Mesendoderm (in vitro differentiated cells): ENCODE measurements around the gene GAMT.

Source experiments
- DNase-seq: peaks from one replicate; pipeline ENCODE4 v3.0.0; 2013
- H2AK5ac ChIP-seq: 2 replicates; pipeline ENCODE4 v1.6.1; 2013; ENCODE audit warnings: low read length, inconsistent platforms
- H2BK120ac ChIP-seq: 2 replicates; pipeline ENCODE4 v1.6.1; 2013; ENCODE audit warnings: low read depth, mild to moderate bottlenecking, low read length, moderate library complexity, mixed read lengths
- H2BK15ac ChIP-seq: replicated peaks from 2 replicates; pipeline ENCODE4 v1.6.1; 2013; ENCODE audit warnings: low read depth, mild to moderate bottlenecking, moderate library complexity
- H2BK5ac ChIP-seq: 2 replicates; pipeline ENCODE4 v1.6.1; 2013; ENCODE audit warnings: low read length, inconsistent platforms
- H3K18ac ChIP-seq: 2 replicates; pipeline ENCODE4 v1.6.1; 2013; ENCODE audit warnings: mild to moderate bottlenecking, low read length, mixed read lengths
- H3K23ac ChIP-seq: one replicate; pipeline ENCODE4 v1.6.1; 2013; ENCODE audit warnings: low read length
- H3K27ac ChIP-seq: 2 replicates; pipeline ENCODE4 v1.5.1; 2013; ENCODE audit warnings: low read depth, mild to moderate bottlenecking, inconsistent platforms, low read length, moderate library complexity
- H3K27me3 ChIP-seq: 2 replicates; pipeline ENCODE4 v1.6.1; 2013; ENCODE audit warnings: low read length, control low read depth, mild to moderate bottlenecking, inconsistent platforms; ENCODE audit not compliant: insufficient read depth, poor library complexity
- H3K36me3 ChIP-seq: 2 replicates; pipeline ENCODE4 v1.6.1; 2013; ENCODE audit warnings: low read length, inconsistent platforms; ENCODE audit not compliant: control insufficient read depth, insufficient read depth
- H3K4ac ChIP-seq: one replicate; pipeline ENCODE4 v1.6.1; 2013; ENCODE audit warnings: low read depth, mild to moderate bottlenecking, low read length, moderate library complexity
- H3K4me1 ChIP-seq: 2 replicates; pipeline ENCODE4 v1.6.1; 2013; ENCODE audit warnings: low read depth, low read length, inconsistent platforms; ENCODE audit not compliant: control insufficient read depth
- H3K4me2 ChIP-seq: 2 replicates; pipeline ENCODE4 v1.6.1; 2013; ENCODE audit warnings: low read length
- H3K4me3 ChIP-seq: 2 replicates; pipeline ENCODE4 v1.5.1; 2013; ENCODE audit warnings: mild to moderate bottlenecking, low read length
- H3K56ac ChIP-seq: one replicate; pipeline ENCODE4 v1.6.1; 2013; ENCODE audit warnings: low read length
- H3K79me1 ChIP-seq: 2 replicates; pipeline ENCODE4 v1.6.1; 2013; ENCODE audit warnings: low read length, inconsistent platforms
- H3K79me2 ChIP-seq: 2 replicates; pipeline ENCODE4 v1.6.1; 2013; ENCODE audit warnings: mild to moderate bottlenecking, low read length; ENCODE audit not compliant: control insufficient read depth, insufficient read depth
- H3K9ac ChIP-seq: 2 replicates; pipeline ENCODE4 v1.6.1; 2013; ENCODE audit warnings: low read length, inconsistent platforms
- H4K5ac ChIP-seq: one replicate; pipeline ENCODE4 v1.6.1; 2013; ENCODE audit warnings: low read length
- H4K8ac ChIP-seq: one replicate; pipeline ENCODE4 v1.6.1; 2013; ENCODE audit warnings: low read depth, mild to moderate bottlenecking, control low read depth, low read length, moderate library complexity
- WGBS: extraction: QIAGEN DNeasy Blood & Tissue Kit; methylation state at CpG from one replicate; pipeline ENCODE4 v1.1.7; 2013; ENCODE audit warnings: low lambda C conversion rate, missing lambda C conversion rate; ENCODE audit not compliant: insufficient coverage; ENCODE audit errors: extremely low coverage; 5-methylcytosine and 5-hydroxymethylcytosine counted together

The GAMT gene

GRCh38 chr19:1379126-1379905, 22.0 kb downstream of the GAMT start:
- H3K23ac ChIP-seq = peak overlapping the region; percentile 6
- H4K8ac ChIP-seq = no peak overlapping the region
- H3K27me3 ChIP-seq = no peaks in the 10 kb centered on the region
- no peak for DNase-seq
- H3K18ac ChIP-seq = no peak overlapping the region
- H3K4me1 ChIP-seq = no peaks in the 10 kb centered on the region
- no peak overlapping the region for H3K4me3 ChIP-seq
- no peak overlapping the region for H3K4me2 ChIP-seq
- no peak overlapping the region for H2BK15ac ChIP-seq
- H3K27ac ChIP-seq = no peak overlapping the region
- H3K36me3 ChIP-seq = peaks cover 4% of the 10 kb centered on the region
- no peak overlapping the region for H3K9ac ChIP-seq
- no peak overlapping the region for H2BK5ac ChIP-seq
- WGBS = no CpG with 5 or more reads among the region's 27 CpGs
- H3K79me1 ChIP-seq = peaks cover 2% of the 10 kb centered on the region
- no peaks in the 10 kb centered on the region for H3K79me2 ChIP-seq
- H2AK5ac ChIP-seq = no peak overlapping the region
- no peak overlapping the region for H4K5ac ChIP-seq
- H2BK120ac ChIP-seq = no peak overlapping the region
- no peak overlapping the region for H3K4ac ChIP-seq
- no peak overlapping the region for H3K56ac ChIP-seq

- Histone ChIP-seq H3K4ac (no peak overlapping the region), H2BK120ac (no peak overlapping the region), H2BK15ac (no peak overlapping the region), H3K4me2 (no peak overlapping the region), H3K9ac (no peak overlapping the region), H3K4me3 (no peak overlapping the region), H3K4me1 (no peaks in the 10 kb centered on the region), H2AK5ac (no peak overlapping the region), H3K56ac (no peak overlapping the region), H3K23ac (no peak overlapping the region), H3K79me2 (no peaks in the 10 kb centered on the region), H3K27ac (no peak overlapping the region), H3K79me1 (no peaks in the 10 kb centered on the region), H4K5ac (no peak overlapping the region), H3K36me3 (peaks cover 7% of the 10 kb centered on the region), H4K8ac (no peak overlapping the region), H3K27me3 (no peaks in the 10 kb centered on the region), H3K18ac (no peak overlapping the region), H2BK5ac (no peak overlapping the region)
- WGBS = no CpG with 5 or more reads among the region's 33 CpGs
- DNase-seq = no peak
These were observed 23.2 kb downstream of the GAMT start for GRCh38 chr19:1377965-1378785.

GRCh38 chr19:1377176-1377964, 24.0 kb downstream of the GAMT start:
- Histone ChIP-seq H3K27me3 (no peaks in the 10 kb centered on the region), H3K4me3 (no peak overlapping the region), H3K18ac (no peak overlapping the region), H3K4me1 (no peaks in the 10 kb centered on the region), H2BK15ac (no peak overlapping the region), H3K79me1 (no peaks in the 10 kb centered on the region), H4K5ac (no peak overlapping the region), H3K4me2 (no peak overlapping the region), H2AK5ac (no peak overlapping the region), H3K36me3 (peaks cover 9% of the 10 kb centered on the region), H3K4ac (no peak overlapping the region), H3K56ac (no peak overlapping the region), H3K27ac (no peak overlapping the region), H2BK120ac (no peak overlapping the region), H3K9ac (no peak overlapping the region), H4K8ac (no peak overlapping the region), H3K23ac (no peak overlapping the region), H3K79me2 (no peaks in the 10 kb centered on the region), H2BK5ac (no peak overlapping the region)
- WGBS = no CpG with 5 or more reads among the region's 43 CpGs
- DNase-seq = no peak

- Histone ChIP-seq H3K36me3 (peaks cover 9% of the 10 kb centered on the region), H3K23ac (no peak overlapping the region), H3K79me2 (no peaks in the 10 kb centered on the region), H3K4me3 (no peak overlapping the region), H3K56ac (no peak overlapping the region), H3K4me2 (no peak overlapping the region), H2AK5ac (no peak overlapping the region), H3K27me3 (no peaks in the 10 kb centered on the region), H3K4me1 (no peaks in the 10 kb centered on the region), H2BK15ac (no peak overlapping the region), H3K79me1 (no peaks in the 10 kb centered on the region), H2BK120ac (no peak overlapping the region), H3K9ac (no peak overlapping the region), H3K4ac (no peak overlapping the region), H4K5ac (no peak overlapping the region), H3K27ac (no peak overlapping the region), H3K18ac (no peak overlapping the region), H2BK5ac (no peak overlapping the region), H4K8ac (no peak overlapping the region)
- DNase-seq = no peak
- no CpG with 5 or more reads among the region's 17 CpGs for WGBS
These were observed 24.9 kb downstream of the GAMT start for GRCh38 chr19:1376415-1376805.

- H3K36me3 ChIP-seq = peaks cover 14% of the 10 kb centered on the region
- DNase-seq = no peak
- H2BK120ac ChIP-seq = no peak overlapping the region
- H2AK5ac ChIP-seq = no peak overlapping the region
- no peak overlapping the region for H3K9ac ChIP-seq
- H3K56ac ChIP-seq = no peak overlapping the region
- H3K4me2 ChIP-seq = no peak overlapping the region
- H3K4ac ChIP-seq = no peak overlapping the region
- no peaks in the 10 kb centered on the region for H3K79me2 ChIP-seq
- H3K27ac ChIP-seq = no peak overlapping the region
- no peaks in the 10 kb centered on the region for H3K4me1 ChIP-seq
- no peak overlapping the region for H4K5ac ChIP-seq
- no CpG with 5 or more reads among the region's 12 CpGs for WGBS
- H3K79me1 ChIP-seq = no peaks in the 10 kb centered on the region
- H3K27me3 ChIP-seq = no peaks in the 10 kb centered on the region
- H3K23ac ChIP-seq = no peak overlapping the region
- no peak overlapping the region for H4K8ac ChIP-seq
- no peak overlapping the region for H3K18ac ChIP-seq
- H2BK5ac ChIP-seq = no peak overlapping the region
- no peak overlapping the region for H2BK15ac ChIP-seq
- H3K4me3 ChIP-seq = no peak overlapping the region
These were observed 27.1 kb downstream of the GAMT start for GRCh38 chr19:1374250-1374577.
